ENCODE results near the gene C13orf42. TPM values are rescaled to one million over a fixed set of nuclear protein-coding genes. Genes with fewer than 3 reads are reported as not detected.

C13orf42 gene
- total RNA-seq, 1 donor from 2014 or later = not detected

DNA sequence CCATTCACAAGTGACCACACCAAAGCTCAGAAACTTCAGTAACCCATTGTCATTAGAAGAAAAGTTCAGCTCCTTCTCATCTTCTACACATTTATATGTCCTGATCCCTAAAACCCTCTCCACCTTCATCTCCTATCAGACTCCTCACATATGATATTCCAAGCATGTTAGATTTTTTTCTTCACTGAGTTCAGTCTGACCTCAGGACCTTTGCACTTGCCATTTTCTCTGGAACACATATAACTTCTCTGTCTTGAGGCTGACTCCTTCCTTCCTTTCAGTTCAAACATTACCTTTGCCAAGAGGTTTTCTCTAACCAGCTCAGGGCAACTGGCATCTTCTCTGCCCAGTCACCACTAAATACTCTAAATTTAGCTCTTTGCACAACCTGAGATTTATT, 54.1 kb downstream of the C13orf42 start:
- Mint-ChIP-seq H3K9me3 (no peaks in the 10 kb centered on the region), H3K4me1 (ENCODE audit: unreplicated experiment) (peaks cover 17% of the 10 kb centered on the region), H3K27ac (no peak overlapping the region), H3K27me3 (peaks cover 4% of the 10 kb centered on the region), H3K36me3 (no peaks in the 10 kb centered on the region), H3K4me3 (no peak overlapping the region)
- no peak for DNase-seq (ENCODE audit: extremely low spot score, unreplicated experiment)
- TF ChIP-seq, protein P1, sequence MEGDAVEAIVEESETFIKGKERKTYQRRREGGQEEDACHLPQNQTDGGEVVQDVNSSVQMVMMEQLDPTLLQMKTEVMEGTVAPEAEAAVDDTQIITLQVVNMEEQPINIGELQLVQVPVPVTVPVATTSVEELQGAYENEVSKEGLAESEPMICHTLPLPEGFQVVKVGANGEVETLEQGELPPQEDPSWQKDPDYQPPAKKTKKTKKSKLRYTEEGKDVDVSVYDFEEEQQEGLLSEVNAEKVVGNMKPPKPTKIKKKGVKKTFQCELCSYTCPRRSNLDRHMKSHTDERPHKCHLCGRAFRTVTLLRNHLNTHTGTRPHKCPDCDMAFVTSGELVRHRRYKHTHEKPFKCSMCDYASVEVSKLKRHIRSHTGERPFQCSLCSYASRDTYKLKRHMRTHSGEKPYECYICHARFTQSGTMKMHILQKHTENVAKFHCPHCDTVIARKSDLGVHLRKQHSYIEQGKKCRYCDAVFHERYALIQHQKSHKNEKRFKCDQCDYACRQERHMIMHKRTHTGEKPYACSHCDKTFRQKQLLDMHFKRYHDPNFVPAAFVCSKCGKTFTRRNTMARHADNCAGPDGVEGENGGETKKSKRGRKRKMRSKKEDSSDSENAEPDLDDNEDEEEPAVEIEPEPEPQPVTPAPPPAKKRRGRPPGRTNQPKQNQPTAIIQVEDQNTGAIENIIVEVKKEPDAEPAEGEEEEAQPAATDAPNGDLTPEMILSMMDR (conservative IDR thresholded peaks at IDR 0.05) = no peak

DNA sequence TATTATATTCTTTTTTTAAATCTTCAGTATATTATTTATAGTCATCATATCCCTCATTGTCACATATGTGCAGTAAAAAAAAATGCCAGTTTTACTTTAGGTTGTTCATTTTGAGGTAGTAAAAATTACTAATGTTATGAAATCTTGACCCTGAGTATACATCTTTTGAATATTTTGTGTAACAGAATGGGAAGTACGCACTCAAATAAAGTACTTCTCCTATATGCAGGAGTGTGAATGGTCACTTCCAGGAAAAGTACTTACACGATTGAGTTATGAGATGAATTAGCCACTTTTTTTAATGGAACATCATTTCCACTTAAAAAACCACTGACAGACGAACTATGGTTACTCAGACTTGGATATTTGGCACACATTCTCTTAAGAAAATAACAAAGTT, 58.5 kb downstream of the C13orf42 start:
- Mint-ChIP-seq H3K27me3 (peaks cover 4% of the 10 kb centered on the region), H3K9me3 (no peaks in the 10 kb centered on the region), H3K4me1 (ENCODE audit: unreplicated experiment) (no peaks in the 10 kb centered on the region), H3K27ac (no peak overlapping the region), H3K36me3 (no peaks in the 10 kb centered on the region), H3K4me3 (no peak overlapping the region)
- no peak for DNase-seq (ENCODE audit: extremely low spot score, unreplicated experiment)
- TF ChIP-seq, protein P1 (conservative IDR thresholded peaks at IDR 0.05) = no peak

- TF ChIP-seq, protein P1 (conservative IDR thresholded peaks at IDR 0.05) = no peak
- no peak overlapping the region for H3K4me3 Mint-ChIP-seq
- H3K36me3 Mint-ChIP-seq = no peaks in the 10 kb centered on the region
- no peaks in the 10 kb centered on the region for H3K9me3 Mint-ChIP-seq
- no peaks in the 10 kb centered on the region for H3K4me1 Mint-ChIP-seq (ENCODE audit: unreplicated experiment)
- DNase-seq (ENCODE audit: extremely low spot score, unreplicated experiment) = no peak
- H3K27ac Mint-ChIP-seq = no peak overlapping the region
- no peaks in the 10 kb centered on the region for H3K27me3 Mint-ChIP-seq
Measured at GRCh38 chr13:51050021-51050830, 60.8 kb downstream of the C13orf42 start.

DNA sequence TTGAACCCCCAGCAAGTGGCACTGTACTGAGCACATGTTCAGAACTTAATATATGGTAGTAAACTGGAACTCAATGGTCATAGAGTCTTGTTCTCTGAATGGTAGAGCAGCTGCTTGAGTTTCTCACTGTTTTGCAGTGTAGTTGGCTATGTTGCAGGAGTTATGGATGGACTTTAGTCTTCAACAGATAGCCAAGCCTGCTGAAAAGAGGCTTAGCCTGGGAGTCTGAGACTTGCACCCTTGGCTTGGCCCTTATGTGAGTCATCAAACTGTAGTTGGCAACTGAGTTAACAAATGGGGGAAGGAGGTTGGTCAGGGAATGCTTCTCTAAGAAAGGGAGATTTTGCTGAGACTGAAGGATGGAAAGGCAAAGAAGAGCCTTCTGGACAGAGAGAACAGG, 62.5 kb downstream of the C13orf42 start:
- TF ChIP-seq, protein P1 (conservative IDR thresholded peaks at IDR 0.05) = no peak

DNA sequence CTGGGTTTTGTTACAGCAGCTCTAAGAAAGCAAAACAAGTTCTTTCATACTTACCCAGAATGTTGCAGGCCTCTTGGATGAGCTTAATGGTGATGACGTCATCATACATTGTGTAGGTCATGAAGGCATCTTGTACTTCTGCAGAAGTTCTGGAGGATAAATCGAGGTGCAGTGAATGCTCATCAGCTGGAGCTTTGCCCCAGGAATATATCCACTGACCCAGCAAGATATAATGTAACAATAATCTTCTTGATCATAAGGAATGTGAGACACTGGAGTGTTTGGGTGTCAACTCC, 63.0 kb downstream of the C13orf42 start:
- H3K9me3 Mint-ChIP-seq = no peaks in the 10 kb centered on the region
- no peak overlapping the region for H3K27ac Mint-ChIP-seq
- no peaks in the 10 kb centered on the region for H3K36me3 Mint-ChIP-seq
- TF ChIP-seq, protein P1 (conservative IDR thresholded peaks at IDR 0.05) = no peak
- H3K4me1 Mint-ChIP-seq (ENCODE audit: unreplicated experiment) = no peaks in the 10 kb centered on the region
- no peaks in the 10 kb centered on the region for H3K27me3 Mint-ChIP-seq
- H3K4me3 Mint-ChIP-seq = no peak overlapping the region
- no peak for DNase-seq (ENCODE audit: extremely low spot score, unreplicated experiment)

More for the DNA sequence above, 62.5 kb downstream of the C13orf42 start:
- Mint-ChIP-seq H3K27ac (no peak overlapping the region), H3K9me3 (no peaks in the 10 kb centered on the region), H3K36me3 (no peaks in the 10 kb centered on the region), H3K4me1 (ENCODE audit: unreplicated experiment) (no peaks in the 10 kb centered on the region), H3K27me3 (no peaks in the 10 kb centered on the region), H3K4me3 (no peak overlapping the region)
- DNase-seq (ENCODE audit: extremely low spot score, unreplicated experiment) = no peak
